ENCODE measurements around the gene PTF1A.

DNA sequence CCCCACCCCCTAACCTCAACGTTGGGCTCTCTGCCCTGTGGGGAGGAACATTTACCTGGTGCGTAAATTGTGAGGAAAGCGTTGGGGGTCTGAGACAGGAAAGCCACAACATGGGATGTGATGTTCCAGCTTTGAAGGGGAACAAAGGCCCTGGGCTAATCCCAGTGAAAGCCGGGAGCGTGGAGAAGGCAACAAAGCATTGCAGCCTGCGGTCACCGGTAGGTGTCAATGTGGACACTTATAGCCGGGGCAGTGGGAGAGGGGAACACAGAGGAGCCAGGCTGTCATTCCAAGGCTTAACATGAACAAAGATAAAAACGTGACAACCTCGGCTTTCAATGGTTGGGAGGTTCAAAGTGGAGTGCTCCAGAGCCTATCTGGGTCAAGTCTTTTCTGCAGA is 12.7 kb downstream of the PTF1A start:
- TF ChIP-seq, protein P1, sequence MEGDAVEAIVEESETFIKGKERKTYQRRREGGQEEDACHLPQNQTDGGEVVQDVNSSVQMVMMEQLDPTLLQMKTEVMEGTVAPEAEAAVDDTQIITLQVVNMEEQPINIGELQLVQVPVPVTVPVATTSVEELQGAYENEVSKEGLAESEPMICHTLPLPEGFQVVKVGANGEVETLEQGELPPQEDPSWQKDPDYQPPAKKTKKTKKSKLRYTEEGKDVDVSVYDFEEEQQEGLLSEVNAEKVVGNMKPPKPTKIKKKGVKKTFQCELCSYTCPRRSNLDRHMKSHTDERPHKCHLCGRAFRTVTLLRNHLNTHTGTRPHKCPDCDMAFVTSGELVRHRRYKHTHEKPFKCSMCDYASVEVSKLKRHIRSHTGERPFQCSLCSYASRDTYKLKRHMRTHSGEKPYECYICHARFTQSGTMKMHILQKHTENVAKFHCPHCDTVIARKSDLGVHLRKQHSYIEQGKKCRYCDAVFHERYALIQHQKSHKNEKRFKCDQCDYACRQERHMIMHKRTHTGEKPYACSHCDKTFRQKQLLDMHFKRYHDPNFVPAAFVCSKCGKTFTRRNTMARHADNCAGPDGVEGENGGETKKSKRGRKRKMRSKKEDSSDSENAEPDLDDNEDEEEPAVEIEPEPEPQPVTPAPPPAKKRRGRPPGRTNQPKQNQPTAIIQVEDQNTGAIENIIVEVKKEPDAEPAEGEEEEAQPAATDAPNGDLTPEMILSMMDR (IDR thresholded peaks at IDR 0.05; ENCODE audit: insufficient read depth, low read depth, low read length), result no peak
- TF ChIP-seq EZH2 (IDR thresholded peaks at IDR 0.05; ENCODE audit: insufficient read depth, low read length), result no peak
